Measurements from ENCODE around the gene SCUBE3.
A peak's percentile ranks its signal among the peaks of the same experiment; 100 is the strongest.

The SCUBE3 gene

GRCh38 chr6:35215665-35216411, 2.1 kb downstream of the SCUBE3 start:
- no peak overlapping the region for H3K4me3 ChIP-seq (replicated peaks; ENCODE audit: low read depth, low read length)
- TF ChIP-seq, protein P1, sequence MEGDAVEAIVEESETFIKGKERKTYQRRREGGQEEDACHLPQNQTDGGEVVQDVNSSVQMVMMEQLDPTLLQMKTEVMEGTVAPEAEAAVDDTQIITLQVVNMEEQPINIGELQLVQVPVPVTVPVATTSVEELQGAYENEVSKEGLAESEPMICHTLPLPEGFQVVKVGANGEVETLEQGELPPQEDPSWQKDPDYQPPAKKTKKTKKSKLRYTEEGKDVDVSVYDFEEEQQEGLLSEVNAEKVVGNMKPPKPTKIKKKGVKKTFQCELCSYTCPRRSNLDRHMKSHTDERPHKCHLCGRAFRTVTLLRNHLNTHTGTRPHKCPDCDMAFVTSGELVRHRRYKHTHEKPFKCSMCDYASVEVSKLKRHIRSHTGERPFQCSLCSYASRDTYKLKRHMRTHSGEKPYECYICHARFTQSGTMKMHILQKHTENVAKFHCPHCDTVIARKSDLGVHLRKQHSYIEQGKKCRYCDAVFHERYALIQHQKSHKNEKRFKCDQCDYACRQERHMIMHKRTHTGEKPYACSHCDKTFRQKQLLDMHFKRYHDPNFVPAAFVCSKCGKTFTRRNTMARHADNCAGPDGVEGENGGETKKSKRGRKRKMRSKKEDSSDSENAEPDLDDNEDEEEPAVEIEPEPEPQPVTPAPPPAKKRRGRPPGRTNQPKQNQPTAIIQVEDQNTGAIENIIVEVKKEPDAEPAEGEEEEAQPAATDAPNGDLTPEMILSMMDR (IDR thresholded peaks at IDR 0.05; ENCODE audit: low read length, missing control alignments): no peak
- no peak for DNase-seq (ENCODE audit: low read depth)

DNA sequence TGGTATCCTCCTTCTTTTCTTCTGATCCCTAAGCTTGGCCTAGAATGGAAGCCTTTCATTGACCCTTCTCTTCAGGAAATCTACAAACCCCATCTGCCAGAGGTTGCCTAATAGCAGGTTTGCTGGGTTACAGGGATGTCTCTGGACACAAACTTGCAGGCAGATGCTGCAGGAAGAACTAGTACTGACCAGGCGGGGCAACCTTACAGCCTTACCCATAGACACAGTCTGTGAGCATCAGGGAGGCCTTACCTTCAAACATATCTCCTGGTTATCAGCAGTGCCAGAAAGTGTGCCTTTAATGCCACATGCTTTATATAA, 2.6 kb downstream of the SCUBE3 start:
- no peak for DNase-seq (ENCODE audit: low read depth)
- TF ChIP-seq, protein P1 (IDR thresholded peaks at IDR 0.05; ENCODE audit: low read length, missing control alignments): no peak
- no peak overlapping the region for H3K4me3 ChIP-seq (replicated peaks; ENCODE audit: low read depth, low read length)

DNA sequence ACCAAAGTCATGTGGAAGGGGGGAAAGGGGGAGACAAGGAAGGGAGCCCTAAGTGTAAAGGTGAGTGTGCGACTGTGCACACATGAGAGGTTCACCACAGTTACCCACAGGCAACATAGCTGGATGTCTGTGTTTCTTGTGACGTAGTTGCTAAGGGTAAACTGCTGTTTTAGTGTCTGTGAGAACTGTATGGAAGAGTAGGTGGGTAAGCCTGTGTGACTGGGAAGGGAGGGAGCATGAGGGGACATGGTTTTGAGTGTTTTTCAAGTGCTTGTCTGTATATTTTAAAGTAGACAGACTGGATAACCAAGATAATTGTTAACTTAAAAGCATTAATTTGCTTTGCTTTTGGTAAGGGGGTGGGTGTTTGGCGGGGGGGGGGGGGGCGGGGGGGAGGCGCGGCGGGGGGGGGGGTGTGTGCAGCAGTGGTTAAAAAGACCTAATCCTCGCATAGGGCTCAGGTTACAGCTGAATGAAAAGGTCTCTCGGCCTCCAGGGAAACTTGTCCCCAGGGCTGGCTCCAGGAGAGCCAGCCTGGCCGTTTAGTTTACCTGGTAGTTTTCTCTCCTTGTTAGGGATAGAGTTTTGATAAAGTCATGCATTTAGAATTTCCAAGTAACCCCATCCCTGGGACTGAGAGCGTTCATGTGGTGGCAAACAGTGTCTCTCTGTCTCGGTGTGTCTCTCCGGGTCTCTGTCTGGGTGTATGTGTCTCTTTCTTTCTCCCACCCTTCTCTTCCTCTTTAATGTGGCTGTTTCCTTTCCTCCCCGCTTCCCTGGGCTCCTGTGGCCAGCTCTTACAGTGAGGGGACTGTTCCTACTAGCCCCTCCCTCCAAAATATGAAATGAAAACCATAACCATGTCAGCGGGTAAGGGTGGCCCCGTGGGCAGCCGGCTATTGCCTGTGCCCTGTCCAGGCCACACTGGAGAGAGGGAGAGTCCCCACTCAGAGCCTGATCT, 3.4 kb downstream of the SCUBE3 start:
- no peak for DNase-seq (ENCODE audit: low read depth)
- TF ChIP-seq, protein P1 (IDR thresholded peaks at IDR 0.05; ENCODE audit: low read length, missing control alignments): no peak
- H3K4me3 ChIP-seq (replicated peaks; ENCODE audit: low read depth, low read length): no peak overlapping the region

DNA sequence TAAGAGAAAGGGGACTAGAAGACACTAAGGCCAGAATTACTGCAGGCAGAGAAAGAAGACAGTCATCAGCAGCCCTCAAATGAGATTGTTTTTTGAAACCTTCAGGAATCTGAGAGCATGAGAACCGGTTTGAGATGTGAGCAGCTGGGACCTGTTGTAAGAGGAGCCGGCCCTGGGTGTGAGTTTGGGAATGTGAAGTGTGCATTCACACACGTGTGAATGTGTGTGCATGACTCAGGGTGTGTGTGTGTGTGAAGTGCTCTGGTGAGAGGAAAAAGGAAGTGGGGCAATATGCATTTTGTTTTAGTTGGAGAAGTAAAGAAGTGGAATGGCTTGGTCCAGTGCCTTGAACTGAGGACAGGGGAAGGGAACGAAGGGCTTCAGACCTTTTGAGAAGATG, 4.3 kb downstream of the SCUBE3 start:
- TF ChIP-seq, protein P1 (IDR thresholded peaks at IDR 0.05; ENCODE audit: low read length, missing control alignments): no peak
- no peak overlapping the region for H3K4me3 ChIP-seq (replicated peaks; ENCODE audit: low read depth, low read length)
- peak; percentile 58 for DNase-seq (ENCODE audit: low read depth)

GRCh38 chr6:35218456-35218855, 4.7 kb downstream of the SCUBE3 start:
- TF ChIP-seq, protein P1 (IDR thresholded peaks at IDR 0.05; ENCODE audit: low read length, missing control alignments): no peak
- no peak overlapping the region for H3K4me3 ChIP-seq (replicated peaks; ENCODE audit: low read depth, low read length)
- DNase-seq (ENCODE audit: low read depth): no peak

DNA sequence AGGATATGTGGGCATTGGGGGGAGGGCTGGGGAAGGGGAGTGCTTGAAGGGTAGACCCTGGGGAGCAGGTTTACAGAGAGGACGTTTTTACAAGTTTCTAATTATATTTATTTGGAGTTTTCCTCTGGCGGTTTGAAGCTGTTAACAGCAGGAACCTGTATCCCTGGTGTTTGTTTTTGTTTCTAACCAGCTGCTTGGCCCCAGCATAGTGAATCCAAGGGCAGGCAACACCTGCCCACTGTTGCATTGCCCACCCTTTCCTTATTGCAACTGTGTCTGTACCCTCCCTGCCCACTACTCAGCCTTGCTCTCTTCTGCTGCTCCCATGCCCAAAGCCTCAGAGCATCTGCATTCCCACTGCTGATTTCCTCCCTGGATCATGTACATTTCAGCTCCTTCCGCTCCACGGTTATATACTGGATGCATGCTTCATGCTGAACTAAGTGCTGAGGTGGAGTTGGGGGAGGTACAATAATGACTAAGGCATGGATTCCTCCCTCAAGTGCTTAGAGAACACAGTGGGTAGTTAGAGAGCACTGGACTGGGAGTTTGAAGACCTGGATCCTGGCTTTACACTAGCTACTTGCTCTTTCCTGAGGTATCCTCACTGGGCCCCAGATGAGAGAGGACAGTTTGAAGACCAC, 6.0 kb downstream of the SCUBE3 start:
- no peak for DNase-seq (ENCODE audit: low read depth)
- H3K4me3 ChIP-seq (replicated peaks; ENCODE audit: low read depth, low read length): no peak overlapping the region
- TF ChIP-seq, protein P1 (IDR thresholded peaks at IDR 0.05; ENCODE audit: low read length, missing control alignments): no peak

Data from fibroblast of pulmonary artery (primary cell).